Calu3 (cell line): ENCODE data around the gene USP13. TPM values are rescaled to one million over a fixed set of nuclear protein-coding genes. Genes with fewer than 3 reads are reported as not detected.

Source experiments
- BruUV-seq: library from RNA; stranded (reverse); fragments of 400-500 nt; replicated peaks from 2 replicates; lab custom pipeline; 2021; lab: Mats Ljungman, UMichigan
- CTCF ChIA-PET: fragments of 300-600 bp; sonication (Branson Sonifier 250); formaldehyde crosslinking; loops from one replicate; lab custom pipeline; 2022; ENCODE audit warnings: antibody characterized with exemption; lab: Charles Lee
- DNase-seq: peaks from one replicate; pipeline ENCODE4 v3.0.0; 2022
- H3K27ac Mint-ChIP-seq: one replicate; pipeline ENCODE4 v1.8.0; 2022; ENCODE audit warnings: mixed read lengths; ENCODE audit not compliant: unreplicated experiment
- H3K27me3 Mint-ChIP-seq: one replicate; pipeline ENCODE4 v1.8.0; 2022; ENCODE audit warnings: mixed read lengths; ENCODE audit not compliant: unreplicated experiment
- H3K36me3 Mint-ChIP-seq: one replicate; pipeline ENCODE4 v1.8.0; 2022; ENCODE audit warnings: mild to moderate bottlenecking, moderate library complexity, mixed read lengths; ENCODE audit not compliant: insufficient read depth, unreplicated experiment
- H3K4me1 Mint-ChIP-seq: one replicate; pipeline ENCODE4 v1.8.0; 2022; ENCODE audit warnings: mild to moderate bottlenecking, low read depth, mixed read lengths; ENCODE audit not compliant: unreplicated experiment
- H3K4me3 Mint-ChIP-seq: one replicate; pipeline ENCODE4 v1.8.0; 2022; ENCODE audit warnings: mild to moderate bottlenecking, low read depth, moderate library complexity, mixed read lengths; ENCODE audit not compliant: unreplicated experiment
- H3K9me3 Mint-ChIP-seq: one replicate; pipeline ENCODE4 v1.8.0; 2022; ENCODE audit warnings: low read depth, mixed read lengths; ENCODE audit not compliant: unreplicated experiment
- intact Hi-C: fragments of 100-400 bp; cut with micrococcal nuclease; formaldehyde crosslinking; loops from one replicate; pipeline ENCODE4 v1.10.0; 2022; ENCODE audit not compliant: unreplicated experiment
- total RNA-seq: library from RNA; stranded (reverse); gene quantifications from 2 replicates; pipeline ENCODE4 v1.2.3, GENCODE V29; 2022
- TF ChIP-seq, protein P1 (sequence below): fragments of 200-600 bp; IDR thresholded peaks from one replicate; pipeline ENCODE4 v1.8.0; 2022; ENCODE audit warnings: antibody characterized with exemption; ENCODE audit not compliant: unreplicated experiment

USP13 gene
- total RNA-seq, 1 experiment from 2014 or later: 29.8 TPM

DNA sequence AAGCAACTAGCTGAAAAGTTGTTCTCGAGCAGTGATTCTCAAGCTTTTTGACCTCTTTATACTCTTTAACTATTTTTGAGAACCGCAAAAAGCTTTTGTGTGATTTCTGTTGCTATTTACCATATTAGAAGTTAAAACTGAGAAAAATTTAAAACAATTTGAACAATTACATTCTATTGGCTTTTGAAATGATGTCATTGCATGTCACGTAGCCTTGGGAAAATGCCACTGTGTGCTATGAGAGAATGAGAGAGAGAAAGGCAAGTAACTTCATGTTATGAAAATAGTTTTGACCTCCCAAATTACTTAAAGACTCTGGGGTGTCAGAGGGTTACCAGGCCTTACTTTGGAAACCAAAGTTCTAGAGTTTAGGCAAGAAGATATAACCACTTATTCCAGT is 8.0 kb downstream of the USP13 start:
- Mint-ChIP-seq H3K27me3 (no peaks in the 10 kb centered on the region), H3K27ac (no peak overlapping the region), H3K4me1 (peaks cover 26% of the 10 kb centered on the region), H3K4me3 (no peak overlapping the region), H3K36me3 (no peaks in the 10 kb centered on the region), H3K9me3 (no peaks in the 10 kb centered on the region)
- CTCF ChIA-PET: no interaction called here
- intact Hi-C loops: no loop called here
- BruUV-seq: no TSS peak
- TF ChIP-seq, protein P1, sequence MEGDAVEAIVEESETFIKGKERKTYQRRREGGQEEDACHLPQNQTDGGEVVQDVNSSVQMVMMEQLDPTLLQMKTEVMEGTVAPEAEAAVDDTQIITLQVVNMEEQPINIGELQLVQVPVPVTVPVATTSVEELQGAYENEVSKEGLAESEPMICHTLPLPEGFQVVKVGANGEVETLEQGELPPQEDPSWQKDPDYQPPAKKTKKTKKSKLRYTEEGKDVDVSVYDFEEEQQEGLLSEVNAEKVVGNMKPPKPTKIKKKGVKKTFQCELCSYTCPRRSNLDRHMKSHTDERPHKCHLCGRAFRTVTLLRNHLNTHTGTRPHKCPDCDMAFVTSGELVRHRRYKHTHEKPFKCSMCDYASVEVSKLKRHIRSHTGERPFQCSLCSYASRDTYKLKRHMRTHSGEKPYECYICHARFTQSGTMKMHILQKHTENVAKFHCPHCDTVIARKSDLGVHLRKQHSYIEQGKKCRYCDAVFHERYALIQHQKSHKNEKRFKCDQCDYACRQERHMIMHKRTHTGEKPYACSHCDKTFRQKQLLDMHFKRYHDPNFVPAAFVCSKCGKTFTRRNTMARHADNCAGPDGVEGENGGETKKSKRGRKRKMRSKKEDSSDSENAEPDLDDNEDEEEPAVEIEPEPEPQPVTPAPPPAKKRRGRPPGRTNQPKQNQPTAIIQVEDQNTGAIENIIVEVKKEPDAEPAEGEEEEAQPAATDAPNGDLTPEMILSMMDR: no peak
- no peak for DNase-seq

DNA sequence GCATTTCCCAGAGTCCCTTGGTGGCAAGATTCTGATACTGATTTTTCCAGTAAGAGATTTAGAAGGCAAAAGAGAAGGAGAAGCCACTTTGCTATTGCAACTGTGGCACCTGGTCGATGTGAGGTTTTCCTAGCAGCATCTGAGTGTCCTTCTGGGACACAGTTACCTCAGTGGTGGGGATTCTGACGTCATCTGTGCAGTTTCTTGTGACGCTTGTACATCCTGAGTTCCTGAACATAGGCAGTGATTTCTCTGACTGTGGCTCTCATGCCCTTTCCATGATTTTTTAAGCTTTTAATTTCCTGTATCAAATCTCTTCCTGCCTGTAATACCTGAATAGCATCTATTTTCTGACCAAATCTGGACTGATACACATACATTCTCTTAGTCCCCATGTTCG is 8.9 kb downstream of the USP13 start:
- Mint-ChIP-seq H3K9me3 (no peaks in the 10 kb centered on the region), H3K27me3 (no peaks in the 10 kb centered on the region), H3K4me3 (no peak overlapping the region), H3K4me1 (peaks cover 17% of the 10 kb centered on the region), H3K36me3 (no peaks in the 10 kb centered on the region), H3K27ac (no peak overlapping the region)
- CTCF ChIA-PET: interaction anchor here (1.4 kb wide), 1 partner anchor 16 kb away, joined by 3 read pairs; no protein-coding TSS in a partner anchor
- BruUV-seq: no TSS peak
- no peak for DNase-seq
- intact Hi-C loops: no loop called here
- TF ChIP-seq, protein P1: no peak

DNA sequence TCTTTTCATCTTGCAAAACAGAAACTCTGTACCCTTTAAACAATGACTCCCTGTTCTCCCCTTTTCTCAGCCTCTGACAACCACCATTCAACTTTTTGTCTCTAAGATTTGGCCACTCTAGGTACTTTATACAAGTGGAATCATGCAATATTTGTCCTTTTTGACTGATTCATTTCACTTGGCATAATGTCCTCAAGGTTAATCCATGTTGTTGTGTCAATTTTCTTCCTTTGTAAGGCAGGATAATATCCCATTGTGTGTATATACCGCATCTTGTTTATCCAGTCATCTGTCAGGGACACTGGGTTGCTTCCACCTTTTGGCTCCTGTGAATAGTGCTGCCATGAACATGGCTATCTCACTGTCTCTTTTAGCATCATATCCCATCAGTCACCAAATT is 10.3 kb downstream of the USP13 start:
- TF ChIP-seq, protein P1: no peak
- CTCF ChIA-PET: interaction anchor here (1.1 to 1.5 kb wide), 2 partner anchors 10 to 13 kb away, joined by 4 read pairs; no protein-coding TSS in a partner anchor
- Mint-ChIP-seq H3K4me3 (no peak overlapping the region), H3K36me3 (no peaks in the 10 kb centered on the region), H3K9me3 (no peaks in the 10 kb centered on the region), H3K27me3 (no peaks in the 10 kb centered on the region), H3K27ac (no peak overlapping the region), H3K4me1 (peaks cover 14% of the 10 kb centered on the region)
- intact Hi-C loops: no loop called here
- BruUV-seq: no TSS peak
- DNase-seq: no peak

DNA sequence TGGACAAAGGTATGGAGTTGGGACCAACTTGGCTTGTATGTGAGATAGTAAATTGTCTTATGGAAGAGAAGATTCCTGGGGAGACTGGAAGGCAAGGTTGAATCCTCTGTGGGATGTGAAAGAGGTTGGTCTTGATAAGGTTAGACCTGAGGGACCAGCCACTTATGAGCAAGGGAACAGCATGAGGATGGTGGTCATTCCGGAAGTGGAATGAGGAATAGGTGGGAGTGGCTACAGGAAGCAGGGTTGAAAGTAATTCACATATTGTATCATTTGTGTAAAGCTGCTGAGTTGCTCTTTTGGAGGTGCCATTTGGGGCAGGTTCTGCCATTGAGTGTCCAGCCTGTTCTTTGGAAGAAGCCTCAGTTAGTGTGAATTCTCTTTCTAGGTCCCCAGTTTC is 13.2 kb downstream of the USP13 start:
- Mint-ChIP-seq H3K27ac (no peak overlapping the region), H3K4me1 (peaks cover 8% of the 10 kb centered on the region), H3K4me3 (no peak overlapping the region), H3K9me3 (peaks cover 3% of the 10 kb centered on the region), H3K36me3 (no peaks in the 10 kb centered on the region), H3K27me3 (no peaks in the 10 kb centered on the region)
- TF ChIP-seq, protein P1: no peak
- no TSS peak for BruUV-seq
- DNase-seq: no peak
- intact Hi-C loops: no loop called here
- CTCF ChIA-PET: no interaction called here
